ENCODE data around the gene KCNRG.

GRCh38 chr13:50015750-50016149 lies 506 bp downstream of the KCNRG start:
- TF ChIP-seq CTCF (IDR thresholded peaks at IDR 0.05) = no peak
- TF ChIP-seq EZH2 (IDR thresholded peaks at IDR 0.05; ENCODE audit: borderline replicate concordance, insufficient read depth, low read depth, low read length, poor library complexity, severe bottlenecking) = no peak

Measured in B cell (primary cell).